ENCODE results near the gene KCNQ4. TPM values are rescaled to one million over a fixed set of nuclear protein-coding genes. Genes with fewer than 3 reads are reported as not detected.

The KCNQ4 gene
- total and polyA plus RNA-seq, 12 donors = 1.0 to 3.4 (median 2.1) TPM

GRCh38 chr1:40823983-40824382, 40.4 kb downstream of the KCNQ4 start:
- Histone ChIP-seq H3K27ac (no peak overlapping the region), H3K36me3 (no peaks in the 10 kb centered on the region), H3K4me1 (peaks cover 0 to 17% (median 9%) of the 10 kb centered on the region in 9 donors), H3K4me3 (no peak overlapping the region), H3K9me3 (no peaks in the 10 kb centered on the region), H3K27me3 (peaks cover 0 to 10% (median 0%) of the 10 kb centered on the region in 7 donors)
- no peak for DNase-seq
- ATAC-seq = no peak
- TF ChIP-seq CTCF (IDR thresholded peaks at IDR 0.05) = no peak
- intact Hi-C loops (cut with DNase I) = no loop called here
- 96 to 97% methylated on average over 9 to 17 of the region's 17 CpGs for WGBS, 2 donors

- H3K36me3 ChIP-seq = no peaks in the 10 kb centered on the region
- ATAC-seq (no peak), DNase-seq (no peak)
- H3K4me3 ChIP-seq = no peak overlapping the region
- WGBS, 2 donors = 73 to 77% methylated on average over 18 of the region's 18 CpGs
- intact Hi-C loops (cut with DNase I) = no loop called here
- H3K9me3 ChIP-seq = no peaks in the 10 kb centered on the region
- TF ChIP-seq CTCF (IDR thresholded peaks at IDR 0.05) = no peak
- peak overlapping the region in 3 of 10 donors; percentile 19 to 68 (median 58) for H3K27ac ChIP-seq
- peaks cover 0 to 17% (median 9%) of the 10 kb centered on the region in 9 donors for H3K4me1 ChIP-seq
- H3K27me3 ChIP-seq = peaks cover 0 to 3% (median 0%) of the 10 kb centered on the region in 7 donors
These were observed 41.2 kb downstream of the KCNQ4 start for GRCh38 chr1:40824591-40825434.

- H3K36me3 ChIP-seq = no peaks in the 10 kb centered on the region
- intact Hi-C loops (cut with DNase I) = no loop called here
- TF ChIP-seq CTCF (IDR thresholded peaks at IDR 0.05) = no peak
- peaks cover 0 to 17% (median 9%) of the 10 kb centered on the region in 9 donors for H3K4me1 ChIP-seq
- DNase-seq = no peak
- no peaks in the 10 kb centered on the region for H3K27me3 ChIP-seq
- peak in 6 of 8 donors; percentile 10 to 63 (median 51) for ATAC-seq
- H3K4me3 ChIP-seq = no peak overlapping the region
- 72 to 82% methylated on average over 3 of the region's 3 CpGs for WGBS, 2 donors
- peak overlapping the region in 3 of 10 donors; percentile 19 to 68 (median 58) for H3K27ac ChIP-seq
- no peaks in the 10 kb centered on the region for H3K9me3 ChIP-seq
These were observed 41.8 kb downstream of the KCNQ4 start for GRCh38 chr1:40825435-40825788.

- DNase-seq (no peak), ATAC-seq (no peak)
- H3K27me3 ChIP-seq = no peaks in the 10 kb centered on the region
- H3K4me1 ChIP-seq = peaks cover 0 to 17% (median 9%) of the 10 kb centered on the region in 9 donors
- 61 to 65% methylated on average over 4 to 5 of the region's 5 CpGs for WGBS, 2 donors
- intact Hi-C loops (cut with DNase I) = no loop called here
- no peak overlapping the region for H3K4me3 ChIP-seq
- H3K9me3 ChIP-seq = no peaks in the 10 kb centered on the region
- no peaks in the 10 kb centered on the region for H3K36me3 ChIP-seq
- no peak for TF ChIP-seq CTCF (IDR thresholded peaks at IDR 0.05)
- H3K27ac ChIP-seq = peak overlapping the region in 3 of 10 donors; percentile 19 to 68 (median 58)
These were observed 42.4 kb downstream of the KCNQ4 start for GRCh38 chr1:40825996-40826395.
